H1 (cell line): ENCODE results near the gene TSPAN1. TPM values are rescaled to one million over a fixed set of nuclear protein-coding genes. Genes with fewer than 3 reads are reported as not detected.

ENCODE experiments used
- CEBPB ChIP-seq: IDR thresholded peaks from 2 replicates; pipeline ENCODE4 v1.6.1; 2012; ENCODE audit warnings: low read depth, low read length
- POU5F1 ChIP-seq: IDR thresholded peaks from 2 replicates; pipeline ENCODE4 v1.6.1; 2011; ENCODE audit warnings: low read depth, mild to moderate bottlenecking, low read length, moderate library complexity
- RFX5 ChIP-seq: IDR thresholded peaks from 2 replicates; pipeline ENCODE4 v1.6.1; 2011; ENCODE audit warnings: low read depth, low read length, improper control_type of control experiment, borderline replicate concordance
- polyA plus RNA-seq, 7 experiments: library from polyadenylated mRNA; depleted of rRNA in 3 of 7; stranded (reverse) in 5 of 7; unstranded in 2 of 7; fragments of >200 nt in 5 of 7; fragments of 200-250 nt in 2 of 7; gene quantifications; 1 replicate in 5 of 7; 2 replicates in 1 of 7; 4 replicates in 1 of 7; pipeline versions ENCODE4 v1.2.1 to v1.2.3, GENCODE V29; 2011 to 2013; ENCODE audit warnings: missing spikeins in 2 of 7, mixed read lengths in 2 of 7
- total RNA-seq: library from RNA; stranded (reverse); fragmentation: NEBNext Ultra II Directional; extraction: Animal tissue kit (Norgen Biotek cat#: 25700); gene quantifications from 2 replicates; pipeline ENCODE4 v1.2.1, GENCODE V29; 2021

TSPAN1 gene
- total and polyA plus RNA-seq, 2 of the 8 experiments (the other 6 are each of a cell fraction or from before 2014, with no cell fraction given), result 0.05 TPM; not detected in 1

GRCh38 chr1:46158312-46159281, 16.3 kb upstream of the TSPAN1 start (continued):
- TF ChIP-seq POU5F1 (no peak), CEBPB (no peak), RFX5 (no peak)
